Aorta (tissue), 5 donors: ENCODE measurements around the gene TMEM81. TPM values are rescaled to one million over a fixed set of nuclear protein-coding genes. Genes with fewer than 3 reads are reported as not detected.
A peak's percentile ranks its signal among the peaks of the same experiment; 100 is the strongest.

Source experiments
- ATAC-seq: fragments of 200-7000 bp; cut with Tn5 transposase; one replicate; pipeline ENCODE4 v1.9.1; 2022; ENCODE audit warnings: moderate library complexity; ENCODE audit not compliant: low FRiP score
- DNase-seq, 2 donors: peaks; one replicate each; pipeline ENCODE4 v3.0.0-alpha.2; 2020
- H3K27ac ChIP-seq, 2 donors: one replicate each; pipeline ENCODE4 v1.5.1; 2013; ENCODE audit warnings: low read length in 2 of 2, mild to moderate bottlenecking in 2 of 2, moderate library complexity in 2 of 2, control low read depth in 1 of 2, inconsistent platforms in 1 of 2, low read depth in 1 of 2
- H3K27me3 ChIP-seq, 2 donors: one replicate each; pipeline ENCODE4 v1.6.1; 2013; ENCODE audit warnings: control low read depth in 1 of 2, low read length in 1 of 2, mild to moderate bottlenecking in 1 of 2, moderate library complexity in 1 of 2; ENCODE audit not compliant: insufficient read depth in 2 of 2, control insufficient read depth in 1 of 2
- H3K36me3 ChIP-seq, 2 donors: one replicate each; pipeline ENCODE4 v1.6.1; 2013; ENCODE audit warnings: control low read depth in 1 of 2, low read length in 1 of 2, mild to moderate bottlenecking in 1 of 2; ENCODE audit not compliant: insufficient read depth in 2 of 2, control insufficient read depth in 1 of 2
- H3K4me1 ChIP-seq, 2 donors: one replicate each; pipeline ENCODE4 v1.6.1; 2013; ENCODE audit warnings: low read length in 2 of 2, control low read depth in 1 of 2, mild to moderate bottlenecking in 1 of 2, moderate library complexity in 1 of 2; ENCODE audit not compliant: insufficient read depth in 2 of 2, control insufficient read depth in 1 of 2
- H3K4me3 ChIP-seq, 2 donors: one replicate each; pipeline ENCODE4 v1.5.1; 2013; ENCODE audit warnings: low read length in 2 of 2, control low read depth in 1 of 2, mild to moderate bottlenecking in 1 of 2
- H3K9me3 ChIP-seq: one replicate; pipeline ENCODE4 v1.6.1; 2013; ENCODE audit warnings: mild to moderate bottlenecking, low read length; ENCODE audit not compliant: control insufficient read depth
- WGBS, 2 donors: extraction: QIAGEN DNeasy Blood & Tissue Kit; methylation state at CpG; one replicate each; pipeline ENCODE4 v1.1.7; 2013; 5-methylcytosine and 5-hydroxymethylcytosine counted together
- intact Hi-C, 2 donors: fragments of 100-400 bp; cut with DNase I; formaldehyde crosslinking; loops; one replicate each; pipeline versions ENCODE4 v1.14.2 to v1.15.0; 2022
- polyA plus RNA-seq, 2 donors: library from polyadenylated mRNA; stranded (reverse); fragments of 200-250 nt; gene quantifications; one replicate each; pipeline ENCODE4 v1.2.3, GENCODE V29; 2013
- total RNA-seq, 2 donors: library from RNA; stranded (reverse); fragmentation: NEBNext Ultra II Directional; extraction: Animal tissue kit (Norgen Biotek cat#: 25700); gene quantifications; one replicate each; pipeline ENCODE4 v1.2.1, GENCODE V29; 2021
- donor health status: healthy with polysubstance abuse.
- donor health status: Bipolar disorder and iron deficiency.
- donor health status: DM: no; HTN: no; CAD: no.
- donor health status: DM: no; HTN: no; CAD: no.
- donor health status: DM: yes; HTN: yes; CAD: no.

Gene TMEM81
- total and polyA plus RNA-seq, 4 donors, result 1.1 to 4.1 (median 2.7) TPM

- intact Hi-C loops, result no loop called here
- 93 to 95% methylated on average over 6 of the region's 6 CpGs for WGBS, 2 donors
- no peak for DNase-seq
Measured at GRCh38 chr1:205067031-205067430, 17.2 kb downstream of the TMEM81 start.

GRCh38 chr1:205066141-205066818 lies 18.0 kb downstream of the TMEM81 start:
- H3K4me3 ChIP-seq, result no peak overlapping the region
- no peaks in the 10 kb centered on the region for H3K36me3 ChIP-seq
- ATAC-seq (no peak), DNase-seq (no peak)
- intact Hi-C loops, result no loop called here
- H3K27me3 ChIP-seq, result no peaks in the 10 kb centered on the region
- no peaks in the 10 kb centered on the region for H3K9me3 ChIP-seq
- WGBS, 2 donors, result 70 to 79% methylated on average over 13 of the region's 13 CpGs
- no peaks in the 10 kb centered on the region for H3K4me1 ChIP-seq
- H3K27ac ChIP-seq, result no peak overlapping the region

More at GRCh38 chr1:205067031-205067430, 17.2 kb downstream of the TMEM81 start:
- no peak for ATAC-seq
- no peaks in the 10 kb centered on the region for H3K27me3 ChIP-seq
- H3K4me1 ChIP-seq, result no peaks in the 10 kb centered on the region
- H3K36me3 ChIP-seq, result no peaks in the 10 kb centered on the region
- no peak overlapping the region for H3K4me3 ChIP-seq
- H3K27ac ChIP-seq, result no peak overlapping the region
- H3K9me3 ChIP-seq, result no peaks in the 10 kb centered on the region

- intact Hi-C loops, result no loop called here
- DNase-seq (no peak), ATAC-seq (no peak)
- Histone ChIP-seq H3K4me1 (no peaks in the 10 kb centered on the region), H3K4me3 (no peak overlapping the region), H3K36me3 (no peaks in the 10 kb centered on the region), H3K9me3 (no peaks in the 10 kb centered on the region), H3K27ac (no peak overlapping the region), H3K27me3 (no peaks in the 10 kb centered on the region)
- WGBS, 2 donors, result 86 to 91% methylated on average over 14 of the region's 14 CpGs
Measured at GRCh38 chr1:205065666-205066065, 18.6 kb downstream of the TMEM81 start.

DNA sequence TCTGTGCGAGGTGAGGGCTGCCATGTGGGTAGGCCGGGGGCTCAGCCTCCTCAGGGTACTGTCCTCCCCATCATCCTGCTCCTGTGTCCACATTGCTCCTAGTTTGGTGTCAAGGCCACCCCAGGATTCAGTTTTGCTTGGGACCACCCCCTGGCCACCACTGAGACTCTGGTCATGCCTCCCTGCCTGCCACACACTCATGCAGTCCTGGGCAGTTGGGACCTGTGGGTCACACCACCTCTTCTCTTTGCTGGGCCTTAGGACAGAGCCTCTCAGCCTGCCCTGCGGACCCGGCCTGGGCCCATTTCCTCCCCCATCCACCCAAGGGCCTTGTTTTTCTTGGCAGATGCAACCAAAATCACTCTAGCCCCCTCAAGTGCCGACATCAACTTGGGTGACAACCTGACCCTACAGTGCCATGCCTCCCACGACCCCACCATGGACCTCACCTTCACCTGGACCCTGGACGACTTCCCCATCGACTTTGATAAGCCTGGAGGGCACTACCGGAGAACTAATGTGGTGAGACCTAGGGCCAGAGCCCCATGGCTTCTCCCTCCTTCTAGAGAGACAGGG lies 19.4 kb downstream of the TMEM81 start:
- ATAC-seq (no peak), DNase-seq (peak in 1 of 2 donors; percentile 32)
- no peak overlapping the region for H3K27ac ChIP-seq
- no peaks in the 10 kb centered on the region for H3K4me1 ChIP-seq
- 83 to 90% methylated on average over 9 of the region's 9 CpGs for WGBS, 2 donors
- H3K4me3 ChIP-seq, result no peak overlapping the region
- no peaks in the 10 kb centered on the region for H3K27me3 ChIP-seq
- H3K36me3 ChIP-seq, result no peaks in the 10 kb centered on the region
- no peaks in the 10 kb centered on the region for H3K9me3 ChIP-seq
- intact Hi-C loops, result loop anchor here in 1 of 2 donors (5.0 kb wide), 1 partner anchor 78 kb away; no protein-coding TSS in a partner anchor

DNA sequence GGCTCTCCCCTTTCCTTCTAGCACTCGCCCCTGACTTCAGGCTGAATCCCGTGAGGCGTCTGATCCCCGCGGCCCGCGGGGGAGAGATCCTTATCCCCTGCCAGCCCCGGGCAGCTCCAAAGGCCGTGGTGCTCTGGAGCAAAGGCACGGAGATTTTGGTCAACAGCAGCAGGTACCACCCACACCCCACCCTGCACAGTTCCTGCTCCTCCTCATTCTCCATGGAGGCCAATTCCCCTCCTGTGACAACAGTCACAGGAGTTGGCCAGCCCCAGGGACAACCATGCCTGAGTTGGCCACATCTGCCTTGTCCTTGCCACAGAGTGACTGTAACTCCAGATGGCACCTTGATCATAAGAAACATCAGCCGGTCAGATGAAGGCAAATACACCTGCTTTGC lies 20.0 kb downstream of the TMEM81 start:
- no peaks in the 10 kb centered on the region for H3K4me1 ChIP-seq
- no peak overlapping the region for H3K27ac ChIP-seq
- intact Hi-C loops, result loop anchor here in 1 of 2 donors (5.0 kb wide), 1 partner anchor 77 kb away; no protein-coding TSS in a partner anchor
- no peaks in the 10 kb centered on the region for H3K9me3 ChIP-seq
- ATAC-seq (no peak), DNase-seq (peak in 1 of 2 donors; percentile 55)
- H3K4me3 ChIP-seq, result no peak overlapping the region
- no peaks in the 10 kb centered on the region for H3K36me3 ChIP-seq
- 87 to 89% methylated on average over 11 of the region's 11 CpGs for WGBS, 2 donors
- H3K27me3 ChIP-seq, result no peaks in the 10 kb centered on the region

DNA sequence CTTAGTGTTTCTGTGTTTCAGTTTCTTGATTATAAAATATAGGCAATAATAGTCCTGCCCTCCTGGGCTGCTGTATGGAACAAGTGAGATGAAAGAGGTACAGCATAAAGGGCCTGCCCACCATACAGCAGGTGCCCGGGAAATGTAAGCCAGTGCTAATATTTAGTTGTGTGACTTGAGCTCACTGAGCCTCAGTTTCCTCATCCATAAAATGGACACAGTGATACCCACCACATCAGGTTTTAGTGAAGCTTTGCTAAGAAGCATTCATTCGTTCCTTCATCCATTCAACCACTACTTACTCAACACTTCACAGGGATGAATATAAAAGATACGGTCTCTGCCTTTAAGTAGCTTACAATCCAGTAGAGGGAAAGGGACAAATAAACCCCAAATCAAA lies 21.4 kb downstream of the TMEM81 start:
- H3K36me3 ChIP-seq, result no peaks in the 10 kb centered on the region
- DNase-seq, result no peak
- no peaks in the 10 kb centered on the region for H3K9me3 ChIP-seq
- no peaks in the 10 kb centered on the region for H3K27me3 ChIP-seq
- no peak overlapping the region for H3K4me3 ChIP-seq
- no peak overlapping the region for H3K27ac ChIP-seq
- no peak for ATAC-seq
- no peaks in the 10 kb centered on the region for H3K4me1 ChIP-seq
- WGBS, 2 donors, result 92 to 94% methylated on average over 3 of the region's 3 CpGs
- intact Hi-C loops, result loop anchor here in 1 of 2 donors (5.0 kb wide), 1 partner anchor 76 kb away; no protein-coding TSS in a partner anchor

DNA sequence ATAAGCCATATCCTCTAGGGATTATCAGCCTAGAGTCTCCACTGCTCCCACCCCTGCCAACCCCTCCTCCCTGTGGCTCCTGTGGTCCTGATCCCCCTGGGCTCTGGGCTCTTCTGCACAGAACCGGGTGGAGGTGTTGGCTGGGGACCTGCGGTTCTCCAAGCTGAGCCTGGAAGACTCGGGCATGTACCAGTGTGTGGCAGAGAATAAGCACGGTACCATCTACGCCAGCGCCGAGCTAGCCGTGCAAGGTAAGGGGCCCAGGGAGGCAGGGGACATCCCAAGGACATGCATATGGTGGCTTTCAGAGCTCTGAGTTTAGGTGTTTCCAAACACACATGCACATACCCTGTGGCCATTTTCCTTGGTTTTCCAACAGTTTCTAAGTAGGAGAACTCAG lies 21.9 kb downstream of the TMEM81 start:
- H3K9me3 ChIP-seq, result no peaks in the 10 kb centered on the region
- 90 to 92% methylated on average over 8 of the region's 8 CpGs for WGBS, 2 donors
- H3K4me3 ChIP-seq, result no peak overlapping the region
- no peak for DNase-seq
- H3K27me3 ChIP-seq, result no peaks in the 10 kb centered on the region
- intact Hi-C loops, result loop anchor here in 1 of 2 donors (5.0 kb wide), 1 partner anchor 75 kb away; no protein-coding TSS in a partner anchor
- H3K4me1 ChIP-seq, result no peaks in the 10 kb centered on the region
- ATAC-seq, result no peak
- no peak overlapping the region for H3K27ac ChIP-seq
- H3K36me3 ChIP-seq, result no peaks in the 10 kb centered on the region

DNA sequence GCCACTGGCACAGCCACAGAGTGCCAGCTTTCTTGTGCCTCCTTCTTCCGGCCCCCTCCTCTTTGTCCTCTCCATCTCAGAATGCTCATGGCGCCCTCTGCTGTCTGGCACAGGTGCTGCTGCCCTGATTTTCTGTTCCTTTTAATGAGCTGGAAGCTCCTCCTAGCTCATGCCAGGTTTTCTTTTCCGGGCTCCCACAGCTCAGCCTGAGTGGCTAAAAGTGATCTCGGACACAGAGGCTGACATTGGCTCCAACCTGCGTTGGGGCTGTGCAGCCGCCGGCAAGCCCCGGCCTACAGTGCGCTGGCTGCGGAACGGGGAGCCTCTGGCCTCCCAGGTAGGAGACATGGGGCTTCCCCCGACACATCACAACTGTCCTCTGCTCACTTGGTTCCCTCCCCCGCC lies 22.6 kb downstream of the TMEM81 start:
- H3K4me3 ChIP-seq, result no peak overlapping the region
- WGBS, 2 donors, result 22 to 27% methylated on average over 13 of the region's 13 CpGs
- no peaks in the 10 kb centered on the region for H3K4me1 ChIP-seq
- no peak overlapping the region for H3K27ac ChIP-seq
- ATAC-seq, result no peak
- H3K9me3 ChIP-seq, result no peaks in the 10 kb centered on the region
- H3K36me3 ChIP-seq, result no peaks in the 10 kb centered on the region
- intact Hi-C loops, result loop anchor here in 1 of 2 donors (5.0 kb wide), 1 partner anchor 74 kb away; no protein-coding TSS in a partner anchor
- peak; percentile 65 to 86 for DNase-seq
- H3K27me3 ChIP-seq, result no peaks in the 10 kb centered on the region

DNA sequence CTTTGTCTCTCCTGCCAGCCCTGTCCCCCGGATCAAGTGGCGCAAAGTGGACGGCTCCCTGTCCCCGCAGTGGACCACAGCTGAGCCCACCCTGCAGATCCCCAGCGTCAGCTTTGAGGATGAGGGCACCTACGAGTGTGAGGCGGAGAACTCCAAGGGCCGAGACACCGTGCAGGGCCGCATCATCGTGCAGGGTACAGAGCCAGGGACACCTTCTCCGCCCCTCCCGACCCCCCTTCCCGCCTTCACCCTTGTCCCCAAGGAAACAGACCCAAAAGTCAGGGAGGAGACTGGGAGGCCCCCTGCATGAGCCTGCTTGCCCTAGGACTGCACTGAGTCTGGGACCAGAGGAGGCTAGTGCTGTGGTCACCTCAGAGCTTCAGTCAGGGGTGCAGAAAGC lies 23.0 kb downstream of the TMEM81 start:
- ATAC-seq (no peak), DNase-seq (peak in 1 of 2 donors; percentile 71)
- Histone ChIP-seq H3K9me3 (no peaks in the 10 kb centered on the region), H3K4me3 (no peak overlapping the region), H3K27ac (no peak overlapping the region), H3K4me1 (no peaks in the 10 kb centered on the region), H3K36me3 (no peaks in the 10 kb centered on the region), H3K27me3 (no peaks in the 10 kb centered on the region)
- intact Hi-C loops, result loop anchor here in 1 of 2 donors (5.0 kb wide), 1 partner anchor 74 kb away; no protein-coding TSS in a partner anchor
- 76 to 80% methylated on average over 13 to 14 of the region's 14 CpGs for WGBS, 2 donors
